ENCODE results near the gene PCBP3.

- TF ChIP-seq CTCF (IDR thresholded peaks at IDR 0.05 in 4 of 5, conservative IDR thresholded peaks at IDR 0.05 in 1 of 5) (no peak), POLR2A (IDR thresholded peaks at IDR 0.05) (no peak)
These were observed 98.7 kb downstream of the PCBP3 start for GRCh38 chr21:45742247-45742646.

All from gastrocnemius medialis (tissue), 4 donors.